Measurements from ENCODE around the gene C9orf43. TPM values are rescaled to one million over a fixed set of nuclear protein-coding genes. Genes with fewer than 3 reads are reported as not detected.
A peak's percentile ranks its signal among the peaks of the same experiment; 100 is the strongest.
"Not testable (repeated sequence)": the region's sequence is repeated elsewhere in the genome, so short reads cannot be mapped to it uniquely, and the experiment has no call there.

C9orf43 gene
- total RNA-seq (0.35 TPM), polyA plus RNA-seq (under 1 TPM in 3 of 4 donors, not detected in 1; 0.12 to 0.48 (median 0.23) TPM)

DNA sequence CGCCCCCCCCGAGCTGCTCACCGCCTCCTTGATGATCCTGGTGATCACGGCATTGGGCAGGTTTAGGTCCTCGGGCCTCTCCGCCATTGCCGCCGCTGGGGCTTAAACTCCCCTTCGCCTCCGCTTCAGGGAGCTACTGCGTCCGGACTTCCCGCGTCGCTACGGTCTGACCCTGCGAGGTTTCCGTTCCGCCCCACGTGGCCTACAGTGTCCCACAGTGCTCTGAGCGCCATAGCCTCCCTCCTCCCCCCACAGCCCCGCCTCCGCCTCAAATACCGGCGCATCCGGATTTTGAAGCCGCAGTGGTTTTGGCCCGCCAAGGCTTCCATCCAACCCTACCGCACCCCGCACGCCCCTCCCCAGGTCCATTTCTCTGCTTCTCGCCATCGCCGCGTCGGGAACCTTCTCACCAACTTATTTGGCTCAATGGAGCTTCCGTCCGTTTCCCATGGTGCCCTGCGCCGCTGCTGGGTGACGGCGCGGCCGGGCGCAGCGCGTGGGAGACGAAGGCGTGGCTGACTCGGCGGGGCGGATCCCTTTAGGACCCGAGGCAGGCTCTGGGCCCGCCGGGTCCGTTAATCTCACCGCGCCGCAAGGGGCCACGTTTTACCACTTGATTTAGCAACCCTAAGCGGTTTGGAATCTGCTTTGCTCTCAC lies at the start of gene C9orf43, which contains the start of gene POLE3:
TSS of gene C9orf43 (plus strand) at position 541 of the 658 bp plus-strand sequence. CDS start 2,747 bp downstream, outside the sequence.
TSS of gene POLE3 (minus strand) at position 469 of the 658 bp plus-strand sequence. CDS start at position 87, 382 bp downstream.
- Histone ChIP-seq H3K9me3 (ENCODE audit: control insufficient read depth in 2 of 2, low read length in 2 of 2) (no peaks in the 10 kb centered on the region), H3K27me3 (ENCODE audit: control insufficient read depth, insufficient read depth, low read length) (no peaks in the 10 kb centered on the region), H3K27ac (ENCODE audit: insufficient read depth, low read length, poor library complexity, severe bottlenecking) (peak within 1 kb of the TSS; percentile 92), H3K36me3 (ENCODE audit: control insufficient read depth, insufficient read depth, low read length) (peaks cover 7% of the 10 kb centered on the region), H3K4me3 (ENCODE audit: low read depth, low read length) (peak within 1 kb of the TSS; percentile 100), H3K4me1 (ENCODE audit: control insufficient read depth, insufficient read depth, low read length, poor library complexity, severe bottlenecking) (peaks cover 14% of the 10 kb centered on the region)
- H3K36me3 Mint-ChIP-seq: peaks cover 19% of the 10 kb centered on the region
- peak; percentile 91 for ATAC-seq (ENCODE audit: low read depth in 2 of 2)
- H3K4me1 Mint-ChIP-seq: peaks cover 5 to 40% (median 27%) of the 10 kb centered on the region in 4 donors
- H3K4me3 Mint-ChIP-seq: peak within 1 kb of the TSS; percentile 97 to 99 (median 98)
- DNase-seq: peak; percentile 89 to 98 (median 95)
- H3K27me3 Mint-ChIP-seq: peaks cover 5% of the 10 kb centered on the region
- peak within 1 kb of the TSS; percentile 99 for H3K27ac Mint-ChIP-seq
- H3K9me3 Mint-ChIP-seq: peaks cover 0 to 2% (median 0%) of the 10 kb centered on the region in 7 donors

- Histone ChIP-seq H3K9me3 (ENCODE audit: control insufficient read depth in 2 of 2, low read length in 2 of 2) (no peaks in the 10 kb centered on the region), H3K27me3 (ENCODE audit: control insufficient read depth, insufficient read depth, low read length) (peaks cover 3% of the 10 kb centered on the region), H3K36me3 (ENCODE audit: control insufficient read depth, insufficient read depth, low read length) (no peaks in the 10 kb centered on the region), H3K4me1 (ENCODE audit: control insufficient read depth, insufficient read depth, low read length, poor library complexity, severe bottlenecking) (no peaks in the 10 kb centered on the region), H3K27ac (ENCODE audit: insufficient read depth, low read length, poor library complexity, severe bottlenecking) (no peak overlapping the region), H3K4me3 (ENCODE audit: low read depth, low read length) (no peak overlapping the region)
- Mint-ChIP-seq H3K4me3 (no peak overlapping the region), H3K9me3 (peaks cover 0 to 3% (median 0%) of the 10 kb centered on the region in 7 donors), H3K27ac (no peak overlapping the region), H3K36me3 (no peaks in the 10 kb centered on the region), H3K4me1 (no peaks in the 10 kb centered on the region), H3K27me3 (peaks cover 15% of the 10 kb centered on the region)
- ATAC-seq (ENCODE audit: low read depth in 2 of 2) (no peak), DNase-seq (no peak)
Observed at GRCh38 chr9:113361304-113362018, 49.1 kb upstream of the C9orf43 start.

- peaks cover 10% of the 10 kb centered on the region for H3K27me3 Mint-ChIP-seq
- Histone ChIP-seq H3K4me1 (ENCODE audit: control insufficient read depth, insufficient read depth, low read length, poor library complexity, severe bottlenecking) (no peaks in the 10 kb centered on the region), H3K27me3 (ENCODE audit: control insufficient read depth, insufficient read depth, low read length) (peaks cover 3% of the 10 kb centered on the region), H3K36me3 (ENCODE audit: control insufficient read depth, insufficient read depth, low read length) (no peaks in the 10 kb centered on the region), H3K9me3 (ENCODE audit: control insufficient read depth in 2 of 2, low read length in 2 of 2) (no peaks in the 10 kb centered on the region), H3K27ac (ENCODE audit: insufficient read depth, low read length, poor library complexity, severe bottlenecking) (no peak overlapping the region), H3K4me3 (ENCODE audit: low read depth, low read length) (no peak overlapping the region)
- no peak overlapping the region for H3K4me3 Mint-ChIP-seq
- H3K4me1 Mint-ChIP-seq: no peaks in the 10 kb centered on the region
- no peak overlapping the region for H3K27ac Mint-ChIP-seq
- no peak for DNase-seq
- H3K36me3 Mint-ChIP-seq: no peaks in the 10 kb centered on the region
- H3K9me3 Mint-ChIP-seq: peaks cover 0 to 3% (median 0%) of the 10 kb centered on the region in 7 donors
- ATAC-seq (ENCODE audit: low read depth in 2 of 2): no peak
Observed at GRCh38 chr9:113363336-113363735, 47.2 kb upstream of the C9orf43 start.

GRCh38 chr9:113364951-113365350 lies 45.6 kb upstream of the C9orf43 start:
- no peaks in the 10 kb centered on the region for H3K4me1 ChIP-seq (ENCODE audit: control insufficient read depth, insufficient read depth, low read length, poor library complexity, severe bottlenecking)
- H3K27me3 ChIP-seq (ENCODE audit: control insufficient read depth, insufficient read depth, low read length): peaks cover 3% of the 10 kb centered on the region
- H3K36me3 Mint-ChIP-seq: no peaks in the 10 kb centered on the region
- H3K9me3 Mint-ChIP-seq: peaks cover 0 to 3% (median 0%) of the 10 kb centered on the region in 7 donors
- H3K27ac Mint-ChIP-seq: no peak overlapping the region
- H3K36me3 ChIP-seq (ENCODE audit: control insufficient read depth, insufficient read depth, low read length): no peaks in the 10 kb centered on the region
- ATAC-seq (ENCODE audit: low read depth in 2 of 2) (no peak), DNase-seq (no peak)
- no peak overlapping the region for H3K4me3 ChIP-seq (ENCODE audit: low read depth, low read length)
- no peak overlapping the region for H3K27ac ChIP-seq (ENCODE audit: insufficient read depth, low read length, poor library complexity, severe bottlenecking)
- no peaks in the 10 kb centered on the region for H3K4me1 Mint-ChIP-seq
- H3K27me3 Mint-ChIP-seq: peaks cover 10% of the 10 kb centered on the region
- H3K4me3 Mint-ChIP-seq: no peak overlapping the region
- H3K9me3 ChIP-seq (ENCODE audit: control insufficient read depth in 2 of 2, low read length in 2 of 2): no peaks in the 10 kb centered on the region

GRCh38 chr9:113365652-113366051 lies 44.9 kb upstream of the C9orf43 start:
- not testable (repeated sequence) for DNase-seq; H3K27ac ChIP-seq (ENCODE audit: insufficient read depth, low read length, poor library complexity, severe bottlenecking); H3K36me3 ChIP-seq (ENCODE audit: control insufficient read depth, insufficient read depth, low read length); H3K4me3 ChIP-seq (ENCODE audit: low read depth, low read length); H3K36me3 Mint-ChIP-seq; ATAC-seq (ENCODE audit: low read depth in 2 of 2); H3K4me3 Mint-ChIP-seq; H3K27me3 Mint-ChIP-seq; H3K9me3 Mint-ChIP-seq; H3K27me3 ChIP-seq (ENCODE audit: control insufficient read depth, insufficient read depth, low read length); H3K4me1 ChIP-seq (ENCODE audit: control insufficient read depth, insufficient read depth, low read length, poor library complexity, severe bottlenecking); H3K9me3 ChIP-seq (ENCODE audit: control insufficient read depth in 2 of 2, low read length in 2 of 2); H3K4me1 Mint-ChIP-seq; H3K27ac Mint-ChIP-seq

DNA sequence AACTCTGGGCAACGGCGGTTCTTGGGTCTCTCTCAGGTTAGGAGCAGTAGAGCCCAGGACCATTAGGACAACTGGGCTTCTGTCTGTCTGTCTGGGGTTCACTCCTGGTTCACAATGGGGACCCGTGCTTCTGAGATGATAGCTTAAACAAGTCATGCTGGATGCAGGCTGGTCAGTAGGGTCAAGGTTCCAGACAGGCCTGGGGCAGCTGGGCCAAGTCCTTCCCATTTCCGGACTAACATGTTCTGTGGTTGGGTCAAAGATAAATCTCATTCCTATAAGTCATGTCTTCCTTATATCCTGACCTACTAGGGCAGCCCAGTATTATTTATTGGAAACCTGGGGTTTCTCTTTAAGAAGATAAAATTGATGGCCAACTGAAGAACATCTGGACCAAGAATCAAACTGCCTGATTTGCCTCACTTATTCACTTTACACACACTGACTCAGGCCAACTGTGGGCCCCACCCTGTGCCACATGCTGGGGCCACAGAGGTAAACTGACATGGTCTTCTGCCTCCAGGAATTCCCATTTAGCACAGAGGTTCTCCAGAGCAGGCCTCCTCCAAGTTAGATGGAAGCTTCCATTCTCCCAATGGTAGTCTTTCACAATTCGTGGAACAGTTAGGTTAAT lies 42.1 kb upstream of the C9orf43 start:
- Mint-ChIP-seq H3K4me1 (peaks cover 0 to 3% (median 0%) of the 10 kb centered on the region in 4 donors), H3K27ac (no peak overlapping the region), H3K4me3 (no peak overlapping the region), H3K36me3 (peaks cover 6% of the 10 kb centered on the region), H3K9me3 (no peaks in the 10 kb centered on the region), H3K27me3 (peaks cover 10% of the 10 kb centered on the region)
- H3K27me3 ChIP-seq (ENCODE audit: control insufficient read depth, insufficient read depth, low read length): no peaks in the 10 kb centered on the region
- H3K9me3 ChIP-seq (ENCODE audit: control insufficient read depth in 2 of 2, low read length in 2 of 2): no peaks in the 10 kb centered on the region
- DNase-seq (no peak), ATAC-seq (ENCODE audit: low read depth in 2 of 2) (no peak)
- H3K4me3 ChIP-seq (ENCODE audit: low read depth, low read length): no peak overlapping the region
- peaks cover 7% of the 10 kb centered on the region for H3K36me3 ChIP-seq (ENCODE audit: control insufficient read depth, insufficient read depth, low read length)
- no peaks in the 10 kb centered on the region for H3K4me1 ChIP-seq (ENCODE audit: control insufficient read depth, insufficient read depth, low read length, poor library complexity, severe bottlenecking)
- H3K27ac ChIP-seq (ENCODE audit: insufficient read depth, low read length, poor library complexity, severe bottlenecking): no peak overlapping the region

DNA sequence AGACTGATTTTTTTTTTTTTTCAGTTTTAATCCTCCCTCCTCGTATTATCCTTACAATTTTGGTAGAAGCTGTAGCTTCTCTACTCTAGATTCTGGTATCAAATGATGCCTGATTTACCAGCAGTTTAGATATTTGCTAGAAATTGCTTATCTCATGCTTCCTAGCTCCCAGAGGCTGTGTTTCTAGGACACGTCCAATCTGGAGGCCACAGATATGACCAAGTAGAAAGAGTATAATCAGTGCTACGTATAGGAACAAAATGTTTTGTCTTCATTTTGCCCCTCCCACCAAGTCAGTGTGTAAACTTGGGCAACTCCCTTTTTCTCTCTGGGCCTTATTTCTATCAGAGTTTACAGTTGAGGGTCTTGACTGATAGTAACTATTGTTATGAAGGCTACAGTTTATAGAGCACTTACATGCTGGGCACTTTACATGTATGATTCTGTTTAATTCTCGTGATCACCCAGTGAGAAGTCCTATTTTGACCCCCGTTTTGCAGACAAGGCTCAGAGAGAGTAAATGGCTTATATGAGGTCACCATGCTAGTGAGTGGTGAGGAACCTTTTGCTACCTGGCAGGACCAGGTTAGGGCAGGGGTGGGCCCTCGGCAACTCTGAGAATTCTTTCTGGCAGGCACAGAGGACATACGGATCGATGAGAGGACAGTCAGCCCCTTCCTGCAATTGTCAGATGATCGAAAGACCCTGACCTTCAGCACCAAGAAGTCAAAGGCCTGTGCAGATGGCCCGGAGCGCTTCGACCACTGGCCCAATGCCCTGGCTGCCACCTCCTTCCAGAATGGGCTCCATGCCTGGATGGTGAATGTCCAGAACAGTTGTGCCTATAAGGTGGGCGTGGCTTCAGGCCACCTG lies 41.3 kb upstream of the C9orf43 start:
- H3K27me3 Mint-ChIP-seq: peaks cover 10% of the 10 kb centered on the region
- Histone ChIP-seq H3K36me3 (ENCODE audit: control insufficient read depth, insufficient read depth, low read length) (peaks cover 14% of the 10 kb centered on the region), H3K4me3 (ENCODE audit: low read depth, low read length) (no peak overlapping the region), H3K27me3 (ENCODE audit: control insufficient read depth, insufficient read depth, low read length) (no peaks in the 10 kb centered on the region), H3K27ac (ENCODE audit: insufficient read depth, low read length, poor library complexity, severe bottlenecking) (no peak overlapping the region), H3K9me3 (ENCODE audit: control insufficient read depth in 2 of 2, low read length in 2 of 2) (no peaks in the 10 kb centered on the region), H3K4me1 (ENCODE audit: control insufficient read depth, insufficient read depth, low read length, poor library complexity, severe bottlenecking) (no peaks in the 10 kb centered on the region)
- ATAC-seq (ENCODE audit: low read depth in 2 of 2) (no peak), DNase-seq (no peak)
- H3K27ac Mint-ChIP-seq: no peak overlapping the region
- no peak overlapping the region for H3K4me3 Mint-ChIP-seq
- peaks cover 0 to 3% (median under 1%) of the 10 kb centered on the region in 4 donors for H3K4me1 Mint-ChIP-seq
- H3K9me3 Mint-ChIP-seq: no peaks in the 10 kb centered on the region
- peaks cover 6% of the 10 kb centered on the region for H3K36me3 Mint-ChIP-seq
